Measurements from ENCODE around the gene ACAN. TPM values are rescaled to one million over a fixed set of nuclear protein-coding genes. Genes with fewer than 3 reads are reported as not detected.

The ACAN gene
- total and polyA plus RNA-seq, 2 of the 8 experiments (the other 6 are each of a cell fraction or from before 2014, with no cell fraction given): 0.71 to 0.73 TPM

- TF ChIP-seq CHD7 (IDR thresholded peaks at IDR 0.05; ENCODE audit: insufficient replicate concordance, low read length): no peak
- TF ChIP-seq SUZ12 (IDR thresholded peaks at IDR 0.05; ENCODE audit: low read length): no peak
- TF ChIP-seq RNF2 (IDR thresholded peaks at IDR 0.05; ENCODE audit: borderline replicate concordance, low read depth, low read length, missing control alignments, poor library complexity, severe bottlenecking): no peak
- TF ChIP-seq SIRT6 (IDR thresholded peaks at IDR 0.05; ENCODE audit: low read length): no peak
- TF ChIP-seq YY1 (IDR thresholded peaks at IDR 0.05; ENCODE audit: low read depth, low read length): no peak
- TF ChIP-seq TEAD4 (IDR thresholded peaks at IDR 0.05; ENCODE audit: low read depth, low read length): no peak
Observed at GRCh38 chr15:88794001-88794400, 9.2 kb upstream of the ACAN start (continued).
